ENCODE measurements around the gene ZNF232. TPM values are rescaled to one million over a fixed set of nuclear protein-coding genes. Genes with fewer than 3 reads are reported as not detected.

Gene ZNF232
- total and polyA plus RNA-seq, 11 donors: 2.2 to 6.5 (median 4.4) TPM

DNA sequence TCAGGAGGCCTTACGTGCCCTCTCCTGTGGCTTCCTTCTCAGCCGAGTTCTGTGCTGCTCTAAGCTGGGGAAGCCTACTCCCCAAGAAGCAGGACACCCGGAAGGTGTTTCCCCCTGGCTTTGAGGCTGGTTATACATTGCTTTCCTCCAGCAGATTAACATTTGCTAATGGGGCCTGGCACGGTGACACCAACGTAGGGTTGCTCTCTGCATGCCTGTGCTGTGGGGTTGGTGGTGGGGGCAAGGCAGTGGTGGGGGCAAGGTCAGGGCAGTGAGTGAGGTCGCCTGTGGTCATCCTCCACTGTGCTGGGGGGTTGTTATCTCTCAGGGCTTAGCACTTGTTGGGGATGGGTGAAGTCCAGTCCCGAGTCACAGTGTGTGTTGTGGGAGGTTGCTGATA, 8.4 kb upstream of the ZNF232 start:
- intact Hi-C loops (cut with DNase I): no loop called here
- peak in 1 of 5 donors; percentile 8 for DNase-seq
- 69 to 82% (median 76%) methylated on average over 7 of the region's 7 CpGs for WGBS, 4 donors
- TF ChIP-seq, protein P1, sequence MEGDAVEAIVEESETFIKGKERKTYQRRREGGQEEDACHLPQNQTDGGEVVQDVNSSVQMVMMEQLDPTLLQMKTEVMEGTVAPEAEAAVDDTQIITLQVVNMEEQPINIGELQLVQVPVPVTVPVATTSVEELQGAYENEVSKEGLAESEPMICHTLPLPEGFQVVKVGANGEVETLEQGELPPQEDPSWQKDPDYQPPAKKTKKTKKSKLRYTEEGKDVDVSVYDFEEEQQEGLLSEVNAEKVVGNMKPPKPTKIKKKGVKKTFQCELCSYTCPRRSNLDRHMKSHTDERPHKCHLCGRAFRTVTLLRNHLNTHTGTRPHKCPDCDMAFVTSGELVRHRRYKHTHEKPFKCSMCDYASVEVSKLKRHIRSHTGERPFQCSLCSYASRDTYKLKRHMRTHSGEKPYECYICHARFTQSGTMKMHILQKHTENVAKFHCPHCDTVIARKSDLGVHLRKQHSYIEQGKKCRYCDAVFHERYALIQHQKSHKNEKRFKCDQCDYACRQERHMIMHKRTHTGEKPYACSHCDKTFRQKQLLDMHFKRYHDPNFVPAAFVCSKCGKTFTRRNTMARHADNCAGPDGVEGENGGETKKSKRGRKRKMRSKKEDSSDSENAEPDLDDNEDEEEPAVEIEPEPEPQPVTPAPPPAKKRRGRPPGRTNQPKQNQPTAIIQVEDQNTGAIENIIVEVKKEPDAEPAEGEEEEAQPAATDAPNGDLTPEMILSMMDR (IDR thresholded peaks at IDR 0.05): no peak
- no peak for TF ChIP-seq POLR2A (IDR thresholded peaks at IDR 0.05)
- ATAC-seq: no peak
- Histone ChIP-seq H3K4me3 (no peak overlapping the region), H3K27me3 (peaks cover 0 to 51% (median 21%) of the 10 kb centered on the region in 9 donors), H3K9me3 (no peaks in the 10 kb centered on the region), H3K27ac (no peak overlapping the region), H3K36me3 (peaks cover 0 to 6% (median 0%) of the 10 kb centered on the region in 9 donors), H3K4me1 (peaks cover 0 to 18% (median 4%) of the 10 kb centered on the region in 12 donors)

DNA sequence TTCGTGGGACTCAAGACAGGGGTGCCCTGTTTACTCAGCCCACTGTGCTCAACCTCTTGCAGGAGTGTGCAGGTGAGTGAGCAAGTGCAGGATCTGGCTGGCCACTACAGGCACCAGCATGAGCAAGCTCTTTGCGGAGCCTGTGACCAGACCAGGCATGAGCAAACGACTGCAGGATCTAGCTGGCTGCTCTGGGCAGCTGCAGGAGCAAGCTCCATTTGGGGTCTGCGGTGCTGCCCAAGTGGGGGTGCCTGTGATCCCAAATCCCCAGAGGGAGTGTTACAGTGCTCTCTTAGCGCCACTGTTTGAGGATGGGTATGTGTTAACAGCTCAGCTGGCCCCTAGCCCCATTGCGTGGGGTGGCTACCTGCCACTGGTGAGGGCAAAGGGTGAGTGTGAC, 6.5 kb upstream of the ZNF232 start:
- Histone ChIP-seq H3K4me1 (peaks cover 0 to 16% (median 4%) of the 10 kb centered on the region in 12 donors), H3K9me3 (no peaks in the 10 kb centered on the region), H3K27me3 (peaks cover 0 to 44% (median 25%) of the 10 kb centered on the region in 9 donors), H3K4me3 (no peak overlapping the region), H3K36me3 (peaks cover 0 to 13% (median 0%) of the 10 kb centered on the region in 9 donors), H3K27ac (no peak overlapping the region)
- peak in 1 of 5 donors; percentile 11 for DNase-seq
- intact Hi-C loops (cut with DNase I): no loop called here
- ATAC-seq: no peak
- TF ChIP-seq, protein P1 (IDR thresholded peaks at IDR 0.05): no peak
- TF ChIP-seq POLR2A (IDR thresholded peaks at IDR 0.05): no peak
- WGBS, 4 donors: 82 to 87% (median 86%) methylated on average over 4 to 6 of the region's 6 CpGs

DNA sequence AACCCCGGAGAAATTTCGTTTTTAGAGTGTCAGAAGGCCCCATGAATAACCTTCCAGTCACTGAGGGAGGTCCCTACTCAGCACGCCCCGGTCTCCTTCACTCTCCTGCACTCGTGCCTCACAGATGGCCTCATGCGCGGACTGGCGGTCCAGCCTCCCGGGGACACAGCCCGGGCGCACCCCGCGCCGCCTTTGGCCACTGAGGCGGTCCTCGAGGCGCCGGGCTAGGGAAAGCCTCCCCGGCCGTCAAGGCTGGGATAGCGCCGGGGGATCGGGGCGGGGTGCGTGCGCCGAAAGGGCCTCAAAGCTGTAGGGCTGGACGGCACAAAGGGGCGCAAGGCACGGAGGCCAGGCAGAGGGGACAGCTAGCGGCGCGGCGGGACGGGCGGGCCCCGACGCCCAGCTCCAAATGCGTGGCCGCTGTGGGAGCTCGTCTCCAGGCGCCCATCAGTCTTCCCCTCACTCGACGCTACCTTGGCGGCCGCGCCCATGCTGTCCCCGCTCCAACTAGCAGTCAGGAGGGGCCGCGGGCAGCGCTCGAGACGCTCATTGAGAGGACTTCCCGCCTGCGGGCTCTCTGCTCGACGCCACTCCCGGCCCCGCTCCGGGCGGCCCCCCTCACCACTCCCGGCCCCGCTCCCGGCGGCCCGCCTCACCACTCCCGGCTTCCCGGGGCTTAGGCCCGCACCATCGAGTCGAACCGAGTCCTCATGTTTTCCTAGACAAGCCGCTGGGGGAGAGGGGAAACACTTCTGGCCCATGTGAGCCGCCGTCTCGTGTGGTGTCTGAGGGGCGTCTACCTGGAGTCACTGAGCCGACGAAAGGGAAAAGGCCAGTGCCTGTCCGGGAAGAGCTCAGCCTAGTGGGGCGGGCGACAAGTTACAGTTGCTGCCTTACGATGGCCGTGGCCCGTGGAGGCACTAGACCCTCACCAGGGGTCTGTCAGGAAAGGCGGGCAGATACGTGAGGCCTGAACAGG, 4.3 kb upstream of the ZNF232 start, which contains the start of gene USP6:
USP6 (plus strand) TSS at position 360 of the 979 bp plus-strand sequence. CDS start 14,336 bp downstream, outside the sequence.
- peak within 1 kb of the TSS in 2 of 12 donors; percentile 14 to 71 for H3K27ac ChIP-seq
- H3K27me3 ChIP-seq: peaks cover 0 to 34% (median 19%) of the 10 kb centered on the region in 9 donors
- WGBS, 4 donors: 16 to 41% (median 20%) methylated on average over 24 to 87 of the region's 87 CpGs
- peaks cover 0 to 16% (median 5%) of the 10 kb centered on the region in 12 donors for H3K4me1 ChIP-seq
- intact Hi-C loops (cut with DNase I): no loop called here
- H3K9me3 ChIP-seq: no peaks in the 10 kb centered on the region
- TF ChIP-seq, protein P1 (IDR thresholded peaks at IDR 0.05): no peak
- no peak for TF ChIP-seq POLR2A (IDR thresholded peaks at IDR 0.05)
- ATAC-seq (peak in 1 of 4 donors; percentile 35), DNase-seq (peak in 1 of 5 donors; percentile 65)
- peaks cover 0 to 13% (median 0%) of the 10 kb centered on the region in 9 donors for H3K36me3 ChIP-seq
- peak within 1 kb of the TSS in 5 of 12 donors; percentile 15 to 58 (median 44) for H3K4me3 ChIP-seq

DNA sequence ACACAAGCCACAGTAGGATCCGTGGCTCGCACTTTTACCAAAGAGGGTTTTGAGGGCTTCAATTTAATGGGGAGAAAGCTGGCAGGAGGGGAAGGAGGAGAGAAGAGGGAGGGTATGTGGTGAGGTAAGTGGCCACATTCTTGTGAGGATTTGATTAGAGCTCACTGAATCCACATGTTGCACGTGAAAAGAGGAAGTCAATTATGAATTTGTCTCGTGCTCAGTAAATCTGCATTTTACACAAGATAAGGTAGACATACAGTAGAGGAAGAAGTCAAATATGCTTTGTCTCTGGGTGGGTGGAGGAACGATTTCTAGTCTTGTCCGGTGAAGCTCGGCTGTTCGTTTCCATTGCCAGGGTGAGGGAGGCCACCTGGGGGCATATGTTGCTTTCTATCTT, 862 bp downstream of the ZNF232 start:
- peaks cover 0 to 19% (median 12%) of the 10 kb centered on the region in 12 donors for H3K4me1 ChIP-seq
- no peak for ATAC-seq
- no peak for TF ChIP-seq POLR2A (IDR thresholded peaks at IDR 0.05)
- TF ChIP-seq, protein P1 (IDR thresholded peaks at IDR 0.05): no peak
- DNase-seq: no peak
- H3K9me3 ChIP-seq: peaks cover 0 to 5% (median 0%) of the 10 kb centered on the region in 12 donors
- H3K36me3 ChIP-seq: peaks cover 0 to 46% (median 24%) of the 10 kb centered on the region in 9 donors
- WGBS, 4 donors: 25 to 30% (median 28%) methylated on average over 8 of the region's 8 CpGs
- H3K4me3 ChIP-seq: peak overlapping the region; percentile 63 to 98 (median 82)
- peaks cover 0 to 14% (median 9%) of the 10 kb centered on the region in 9 donors for H3K27me3 ChIP-seq
- intact Hi-C loops (cut with DNase I): loop anchor here in 1 of 10 donors (5.0 kb wide), 1 partner anchor 34 kb away; the partner anchor contains the start of gene ZFP3
- peak overlapping the region in 2 of 12 donors; percentile 79 to 87 for H3K27ac ChIP-seq

All from heart left ventricle (tissue), 16 donors.